ENCODE measurements around the gene BCAS3.

DNA sequence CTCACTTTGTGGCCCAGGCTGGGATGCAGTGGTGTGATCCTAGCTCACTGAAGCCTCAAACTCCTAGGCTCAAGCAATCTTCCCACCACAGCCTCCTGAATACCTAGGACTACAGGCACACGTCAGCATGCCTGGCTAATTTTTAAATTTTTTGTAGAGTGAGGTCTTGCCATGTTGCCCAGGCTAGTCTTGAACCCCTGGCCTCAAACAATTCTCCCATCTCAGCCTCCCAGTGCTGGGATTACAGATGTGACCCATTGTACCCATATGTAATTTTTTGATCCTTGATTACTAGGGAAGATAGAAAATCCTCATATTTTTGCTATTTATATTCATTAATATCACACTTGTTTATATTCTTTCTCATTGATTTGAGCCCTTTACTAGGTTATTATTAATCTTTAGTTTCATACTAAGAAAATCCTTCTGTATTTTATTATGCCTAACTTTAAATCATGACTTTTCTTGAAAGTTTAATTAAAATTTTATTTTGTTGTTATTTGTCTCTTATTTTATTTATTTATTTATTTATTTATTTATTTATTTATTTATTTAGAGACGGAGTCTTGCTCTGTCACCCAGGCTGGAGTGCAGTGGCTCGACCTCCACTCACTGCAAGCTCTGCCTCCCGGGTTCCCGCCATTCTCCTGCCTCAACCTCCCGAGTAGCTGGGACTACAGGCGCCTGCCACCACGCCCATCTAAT, 75.4 kb downstream of the BCAS3 start:
- TF ChIP-seq, protein P1, sequence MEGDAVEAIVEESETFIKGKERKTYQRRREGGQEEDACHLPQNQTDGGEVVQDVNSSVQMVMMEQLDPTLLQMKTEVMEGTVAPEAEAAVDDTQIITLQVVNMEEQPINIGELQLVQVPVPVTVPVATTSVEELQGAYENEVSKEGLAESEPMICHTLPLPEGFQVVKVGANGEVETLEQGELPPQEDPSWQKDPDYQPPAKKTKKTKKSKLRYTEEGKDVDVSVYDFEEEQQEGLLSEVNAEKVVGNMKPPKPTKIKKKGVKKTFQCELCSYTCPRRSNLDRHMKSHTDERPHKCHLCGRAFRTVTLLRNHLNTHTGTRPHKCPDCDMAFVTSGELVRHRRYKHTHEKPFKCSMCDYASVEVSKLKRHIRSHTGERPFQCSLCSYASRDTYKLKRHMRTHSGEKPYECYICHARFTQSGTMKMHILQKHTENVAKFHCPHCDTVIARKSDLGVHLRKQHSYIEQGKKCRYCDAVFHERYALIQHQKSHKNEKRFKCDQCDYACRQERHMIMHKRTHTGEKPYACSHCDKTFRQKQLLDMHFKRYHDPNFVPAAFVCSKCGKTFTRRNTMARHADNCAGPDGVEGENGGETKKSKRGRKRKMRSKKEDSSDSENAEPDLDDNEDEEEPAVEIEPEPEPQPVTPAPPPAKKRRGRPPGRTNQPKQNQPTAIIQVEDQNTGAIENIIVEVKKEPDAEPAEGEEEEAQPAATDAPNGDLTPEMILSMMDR (IDR thresholded peaks at IDR 0.05): no peak
- no peak for TF ChIP-seq ZFX (IDR thresholded peaks at IDR 0.05; ENCODE audit: borderline replicate concordance)
